Fibroblast of villous mesenchyme (primary cell): ENCODE data around the gene MRPL10. TPM values are rescaled to one million over a fixed set of nuclear protein-coding genes. Genes with fewer than 3 reads are reported as not detected.

Experiments
- DNase-seq: peaks from one replicate; pipeline ENCODE4 v3.0.0-alpha.2; 2010; ENCODE audit warnings: low read depth
- H3K4me3 ChIP-seq: 2 replicates; pipeline ENCODE4 v1.5.1; 2011; ENCODE audit warnings: low read depth, mild to moderate bottlenecking, low read length
- CTCF ChIP-seq: IDR thresholded peaks from 2 replicates; pipeline ENCODE4 v1.5.1; 2012; ENCODE audit warnings: low read depth, mild to moderate bottlenecking, low read length; ENCODE audit not compliant: insufficient read depth
- total RNA-seq: library from RNA; depleted of rRNA; stranded (reverse); fragments of >200 nt; gene quantifications from 2 replicates; pipeline ENCODE4 v1.2.3, GENCODE V29; 2012

MRPL10 gene
- total RNA-seq, 1 donor = 20.7 TPM

GRCh38 chr17:47869114-47869513 lies 37.8 kb upstream of the MRPL10 start:
- H3K4me3 ChIP-seq = no peak overlapping the region
- DNase-seq = no peak
- TF ChIP-seq CTCF = no peak

GRCh38 chr17:47867813-47868533 lies 36.6 kb upstream of the MRPL10 start:
- no peak overlapping the region for H3K4me3 ChIP-seq
- DNase-seq = no peak
- no peak for TF ChIP-seq CTCF

GRCh38 chr17:47866941-47867340 lies 35.6 kb upstream of the MRPL10 start:
- no peak for TF ChIP-seq CTCF
- DNase-seq = peak; percentile 71
- no peak overlapping the region for H3K4me3 ChIP-seq

- DNase-seq = no peak
- no peak for TF ChIP-seq CTCF
- H3K4me3 ChIP-seq = no peak overlapping the region
Observed at GRCh38 chr17:47864791-47865216, 33.5 kb upstream of the MRPL10 start.

GRCh38 chr17:47862621-47863440 lies 31.5 kb upstream of the MRPL10 start:
- DNase-seq = no peak
- TF ChIP-seq CTCF = no peak
- H3K4me3 ChIP-seq = no peak overlapping the region

GRCh38 chr17:47860386-47860785 lies 29.0 kb upstream of the MRPL10 start:
- H3K4me3 ChIP-seq = no peak overlapping the region
- DNase-seq = no peak
- no peak for TF ChIP-seq CTCF
